Measurements from ENCODE around the gene IGSF5.

- TF ChIP-seq POLR2A (IDR thresholded peaks at IDR 0.05) (no peak), CTCF (IDR thresholded peaks at IDR 0.05) (no peak)
These were observed 32.7 kb upstream of the IGSF5 start for GRCh38 chr21:39712273-39712672.
